A549 (cell line): Measurements from ENCODE around the gene PIK3R1.

ENCODE experiments used
- CHD2 ChIP-seq: fragments of 150-350 bp; IDR thresholded peaks from 2 replicates; pipeline ENCODE4 v1.6.1; 2014; ENCODE audit warnings: low read length; ENCODE audit not compliant: partially characterized antibody
- CTCF ChIP-seq: fragments of >200 bp; sonication (Bioruptor Twin); formaldehyde crosslinking; IDR thresholded peaks from 3 replicates; pipeline ENCODE4 v1.5.1; 2016
- ESRRA ChIP-seq: fragments of 150-350 bp; IDR thresholded peaks from 2 replicates; pipeline ENCODE4 v1.6.1; 2014; ENCODE audit warnings: mild to moderate bottlenecking, low read length, borderline replicate concordance
- GATA3 ChIP-seq: IDR thresholded peaks from 2 replicates; pipeline ENCODE4 v1.6.1; 2012; ENCODE audit warnings: borderline replicate concordance
- PHF8 ChIP-seq: fragments of 200-600 bp; sonication (generic); IDR thresholded peaks from 2 replicates; pipeline ENCODE4 v1.6.1; 2016; ENCODE audit warnings: low read depth, mild to moderate bottlenecking, antibody characterized with exemption, moderate library complexity, borderline replicate concordance
- REST ChIP-seq: fragments of 200-600 bp; sonication (generic); IDR thresholded peaks from 2 replicates; pipeline ENCODE4 v1.6.1; 2016; ENCODE audit warnings: antibody characterized with exemption, mild to moderate bottlenecking, moderate library complexity
- SREBF2 ChIP-seq: fragments of 450-650 bp; IDR thresholded peaks from 2 replicates; pipeline ENCODE4 v1.6.1; 2014; ENCODE audit warnings: mild to moderate bottlenecking, moderate library complexity
- TP53 ChIP-seq: fragments of 250-450 bp; sonication (Bioruptor Pico); IDR thresholded peaks from 2 replicates; pipeline ENCODE4 v1.5.0; 2021; ENCODE audit warnings: mild to moderate bottlenecking, moderate library complexity

- TF ChIP-seq CHD2 (no peak), SREBF2 (no peak), CTCF (no peak), PHF8 (no peak), REST (no peak), TP53 (CRISPR knock-in tag) (no peak), ESRRA (no peak), GATA3 (no peak)
Measured at GRCh38 chr5:68267066-68267465, 51.5 kb downstream of the PIK3R1 start.
